Endothelial cell of umbilical vein (primary cell): Measurements from ENCODE around the gene MRPL32.

Experiments used
- CTCF ChIP-seq, 2 donors: IDR thresholded peaks; 1 replicate in 1 of 2; 2 replicates in 1 of 2; pipeline ENCODE4 v1.5.1; 2011; ENCODE audit warnings: low read length in 2 of 2, mild to moderate bottlenecking in 2 of 2, moderate library complexity in 2 of 2, control low read depth in 1 of 2, inconsistent platforms in 1 of 2, low read depth in 1 of 2; ENCODE audit not compliant: insufficient read depth in 1 of 2; ENCODE audit errors: extremely low read depth in 1 of 2
- EZH2 ChIP-seq: IDR thresholded peaks from 2 replicates; pipeline ENCODE4 v1.6.1; 2012; ENCODE audit warnings: borderline replicate concordance, low read depth, mild to moderate bottlenecking, moderate library complexity, low read length, inconsistent platforms; ENCODE audit not compliant: severe bottlenecking
- FOS ChIP-seq: IDR thresholded peaks from 2 replicates; pipeline ENCODE4 v1.6.1; 2011; ENCODE audit warnings: mild to moderate bottlenecking, low read length, moderate library complexity, borderline replicate concordance; ENCODE audit not compliant: insufficient read depth
- GATA2 ChIP-seq: IDR thresholded peaks from 2 replicates; pipeline ENCODE4 v1.7.0; 2011; ENCODE audit warnings: low read depth, mild to moderate bottlenecking, moderate library complexity, mixed read lengths, low read length; ENCODE audit not compliant: insufficient read length, insufficient read depth
- JUN ChIP-seq: IDR thresholded peaks from 2 replicates; pipeline ENCODE4 v1.6.1; 2011; ENCODE audit warnings: borderline replicate concordance, low read depth; ENCODE audit not compliant: insufficient read length, insufficient read depth
- MYC ChIP-seq: IDR thresholded peaks from one replicate; pipeline ENCODE4 v1.6.1; 2011; ENCODE audit warnings: mild to moderate bottlenecking, low read depth, low read length
- POLR2A ChIP-seq: IDR thresholded peaks from 2 replicates; pipeline ENCODE4 v1.6.1; 2012; ENCODE audit warnings: low read depth, mild to moderate bottlenecking, control low read depth, low read length
- POLR2AphosphoS5 ChIP-seq: IDR thresholded peaks from 2 replicates; pipeline ENCODE4 v1.6.1; 2012; ENCODE audit warnings: low read depth, mild to moderate bottlenecking, control low read depth, low read length, moderate library complexity; ENCODE audit not compliant: insufficient read depth
- TF ChIP-seq, protein P1 (sequence below): IDR thresholded peaks from 2 replicates; pipeline ENCODE4 v1.6.1; 2011; ENCODE audit not compliant: insufficient read depth, insufficient read length

GRCh38 chr7:42886129-42886528, 46.0 kb upstream of the MRPL32 start:
- TF ChIP-seq FOS = no peak
- no peak for TF ChIP-seq CTCF (IDR thresholded peaks at IDR 0.05; ENCODE audit: extremely low read depth in 1 of 2, insufficient read depth in 1 of 2, low read depth in 1 of 2, low read length in 2 of 2)
- TF ChIP-seq POLR2A = no peak
- TF ChIP-seq POLR2AphosphoS5 = no peak
- TF ChIP-seq, protein P1, sequence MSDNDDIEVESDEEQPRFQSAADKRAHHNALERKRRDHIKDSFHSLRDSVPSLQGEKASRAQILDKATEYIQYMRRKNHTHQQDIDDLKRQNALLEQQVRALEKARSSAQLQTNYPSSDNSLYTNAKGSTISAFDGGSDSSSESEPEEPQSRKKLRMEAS = no peak
- TF ChIP-seq GATA2 = no peak
- TF ChIP-seq EZH2 = no peak
- no peak for TF ChIP-seq JUN
- no peak for TF ChIP-seq MYC
